ENCODE data around the gene TAF13. TPM values are rescaled to one million over a fixed set of nuclear protein-coding genes. Genes with fewer than 3 reads are reported as not detected.

Gene TAF13
- total RNA-seq, 1 donor from 2014 or later = 143 TPM

DNA sequence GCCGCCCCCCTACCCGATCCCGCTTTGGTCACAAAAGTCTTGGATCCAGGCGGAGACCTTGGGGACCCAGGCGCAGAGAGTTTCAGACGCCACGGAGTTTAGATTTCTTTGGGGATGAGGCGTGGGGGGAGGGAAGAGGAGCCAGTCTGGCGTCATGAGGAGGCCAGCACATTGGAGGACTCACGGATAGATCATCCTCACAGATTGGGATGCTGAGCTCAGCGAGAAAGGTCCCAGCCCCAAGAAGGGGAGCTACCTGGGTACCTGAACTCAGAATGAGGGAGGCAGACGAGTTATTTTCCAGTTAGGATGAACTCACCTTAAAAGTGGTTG is 38.5 kb upstream of the TAF13 start:
- Mint-ChIP-seq H3K9me3 (ENCODE audit: unreplicated experiment) (peaks cover 1% of the 10 kb centered on the region), H3K27me3 (ENCODE audit: low read depth, unreplicated experiment) (peaks cover 65% of the 10 kb centered on the region), H3K27ac (ENCODE audit: unreplicated experiment) (no peak overlapping the region), H3K4me3 (ENCODE audit: unreplicated experiment) (no peak overlapping the region), H3K4me1 (ENCODE audit: low read depth, unreplicated experiment) (no peaks in the 10 kb centered on the region), H3K36me3 (ENCODE audit: low read depth, unreplicated experiment) (peaks cover 2% of the 10 kb centered on the region)
- FAIRE-seq = no peak
- Histone ChIP-seq H3K4me1 (ENCODE audit: insufficient read depth, low read length) (peaks cover 11% of the 10 kb centered on the region), H3K9me3 (ENCODE audit: insufficient read depth, low read depth, low read length) (no peaks in the 10 kb centered on the region), H3K36me3 (ENCODE audit: insufficient read depth, low read length) (no peaks in the 10 kb centered on the region), H3K27ac (ENCODE audit: low read depth, low read length) (no peak overlapping the region), H3K4me3 (ENCODE audit: insufficient read depth, low read depth, low read length) (no peak overlapping the region), H2AFZ (ENCODE audit: low read depth, low read length) (peak overlapping the region; percentile 63), H4K20me1 (ENCODE audit: insufficient read depth, low read length) (no peaks in the 10 kb centered on the region), H3K79me2 (ENCODE audit: insufficient read depth, low read length) (no peaks in the 10 kb centered on the region), H3K4me2 (ENCODE audit: low read length) (peak overlapping the region; percentile 81), H3K27me3 (ENCODE audit: insufficient read depth, low read length) (peaks cover 29% of the 10 kb centered on the region), H3K9ac (ENCODE audit: low read length) (no peak overlapping the region)
- DNase-seq (ENCODE audit: low read depth) = no peak
- no peak for TF ChIP-seq CTCF (IDR thresholded peaks at IDR 0.05; ENCODE audit: insufficient read depth, low read depth, low read length)
- TF ChIP-seq EZH2 (IDR thresholded peaks at IDR 0.05; ENCODE audit: insufficient read depth, low read length) = peak; percentile 71

- Histone ChIP-seq H3K4me1 (ENCODE audit: insufficient read depth, low read length) (peaks cover 11% of the 10 kb centered on the region), H3K27ac (ENCODE audit: low read depth, low read length) (no peak within 1 kb of the TSS), H3K36me3 (ENCODE audit: insufficient read depth, low read length) (no peaks in the 10 kb centered on the region), H3K4me3 (ENCODE audit: insufficient read depth, low read depth, low read length) (peak within 1 kb of the TSS; percentile 39), H3K9me3 (ENCODE audit: insufficient read depth, low read depth, low read length) (no peaks in the 10 kb centered on the region), H4K20me1 (ENCODE audit: insufficient read depth, low read length) (no peaks in the 10 kb centered on the region), H3K9ac (ENCODE audit: low read length) (no peak within 1 kb of the TSS), H3K4me2 (ENCODE audit: low read length) (peak within 1 kb of the TSS; percentile 81), H2AFZ (ENCODE audit: low read depth, low read length) (peak within 1 kb of the TSS; percentile 74), H3K27me3 (ENCODE audit: insufficient read depth, low read length) (peaks cover 29% of the 10 kb centered on the region), H3K79me2 (ENCODE audit: insufficient read depth, low read length) (no peaks in the 10 kb centered on the region)
- peaks cover 1% of the 10 kb centered on the region for H3K9me3 Mint-ChIP-seq (ENCODE audit: unreplicated experiment)
- no peak for DNase-seq (ENCODE audit: low read depth)
- no peak for FAIRE-seq
- H3K27ac Mint-ChIP-seq (ENCODE audit: unreplicated experiment) = peak within 1 kb of the TSS; percentile 71
- peaks cover 2% of the 10 kb centered on the region for H3K36me3 Mint-ChIP-seq (ENCODE audit: low read depth, unreplicated experiment)
- H3K27me3 Mint-ChIP-seq (ENCODE audit: low read depth, unreplicated experiment) = peaks cover 66% of the 10 kb centered on the region
- TF ChIP-seq CTCF (IDR thresholded peaks at IDR 0.05; ENCODE audit: insufficient read depth, low read depth, low read length) (no peak), EZH2 (IDR thresholded peaks at IDR 0.05; ENCODE audit: insufficient read depth, low read length) (peak; percentile 91)
- H3K4me3 Mint-ChIP-seq (ENCODE audit: unreplicated experiment) = peak within 1 kb of the TSS; percentile 68
- H3K4me1 Mint-ChIP-seq (ENCODE audit: low read depth, unreplicated experiment) = no peaks in the 10 kb centered on the region
These were observed 38.0 kb upstream of the TAF13 start, which contains the start of gene ELAPOR1 for GRCh38 chr1:109113590-109114341. Gene ELAPOR1 (plus strand): TSS chr1:109114115. CDS start chr1:109114184, 69 bp downstream.
